HCT116 (cell line): ENCODE measurements around the gene LRIT3. TPM values are rescaled to one million over a fixed set of nuclear protein-coding genes. Genes with fewer than 3 reads are reported as not detected.

Source experiments
- ATAC-seq: fragments of 200-7000 bp; cut with Tn5 transposase; 2 replicates; pipeline ENCODE4 v1.9.1; 2020; ENCODE audit warnings: mild to moderate bottlenecking, moderate library complexity
- BruUV-seq: library from RNA; stranded (reverse); fragments of 400-500 nt; replicated peaks from 2 replicates; lab custom pipeline; 2021; lab: Mats Ljungman, UMichigan
- CTCF ChIA-PET: fragments of 300-600 bp; sonication (Branson Sonifier 250); formaldehyde crosslinking; loops from one replicate; lab custom pipeline; 2021; ENCODE audit warnings: antibody characterized with exemption; lab: Charles Lee
- POLR2A ChIA-PET: fragments of 300-600, 350-600 bp; sonication (Branson Sonifier 250); formaldehyde crosslinking; loops from one replicate; lab custom pipeline; 2021; ENCODE audit warnings: antibody characterized with exemption; lab: Charles Lee
- RAD21 ChIA-PET, 2 experiments: fragments of 300-600 bp; sonication (Branson Sonifier 250); formaldehyde crosslinking; loops; one replicate each; lab custom pipeline; 2023; ENCODE audit warnings: low total read pairs in 2 of 2; ENCODE audit not compliant: uncharacterized antibody in 2 of 2, unreplicated experiment in 2 of 2, low non-redundant PET in 1 of 2; lab: Charles Lee
- DNase-seq: peaks from one replicate; pipeline ENCODE4 v3.0.0-alpha.2; 2010; ENCODE audit warnings: low read depth, low spot score
- H2AFZ ChIP-seq: fragments of 200-600 bp; shearing (Covaris generic), sonication (generic); 2 replicates; pipeline ENCODE4 v1.6.1; 2017; ENCODE audit warnings: low read depth, mixed run types, mixed read lengths, antibody characterized with exemption, low read length; ENCODE audit not compliant: poor library complexity, severe bottlenecking
- H3K27ac ChIP-seq: 2 replicates; pipeline ENCODE4 v1.5.1; 2012; ENCODE audit warnings: low read depth, low read length
- H3K27me3 ChIP-seq: fragments of 200-600 bp; sonication (generic); 2 replicates; pipeline ENCODE4 v1.6.1; 2016; ENCODE audit warnings: mixed run types, low read length, mixed read lengths; ENCODE audit not compliant: insufficient read depth
- H3K36me3 ChIP-seq, 2 experiments: fragments of 200-500 bp in 1 of 2; fragments of 200-600 bp in 1 of 2; sonication (Bioruptor generic) in 1 of 2; sonication (generic) in 1 of 2; 2 replicates each; pipeline versions ENCODE4 v1.5.1 to v1.6.1; 2014 to 2016; ENCODE audit warnings: low read length in 2 of 2, inconsistent platforms in 1 of 2, mixed read lengths in 1 of 2, mixed run types in 1 of 2; ENCODE audit not compliant: insufficient read depth in 2 of 2, control insufficient read depth in 1 of 2
- H3K4me1 ChIP-seq, 2 experiments: fragments of 200-600 bp in 1 of 2; sonication (generic) in 1 of 2; 2 replicates each; pipeline versions ENCODE4 v1.5.1 to v1.6.1; 2012 to 2017; ENCODE audit warnings: low read length in 2 of 2, inconsistent platforms in 1 of 2, mild to moderate bottlenecking in 1 of 2, mixed read lengths in 1 of 2, mixed run types in 1 of 2, moderate library complexity in 1 of 2; ENCODE audit not compliant: insufficient read depth in 2 of 2, control insufficient read depth in 1 of 2
- H3K4me2 ChIP-seq: fragments of 200-600 bp; sonication (generic); 2 replicates; pipeline ENCODE4 v1.6.1; 2017; ENCODE audit warnings: mixed run types, low read length, mixed read lengths
- H3K4me3 ChIP-seq, 2 experiments: fragments of 200-600 bp in 1 of 2; sonication (generic) in 1 of 2; replicated peaks in 1 of 2; 2 replicates each; pipeline ENCODE4 v1.5.1; 2011 to 2016; ENCODE audit warnings: low read length in 2 of 2, control low read depth in 1 of 2, low read depth in 1 of 2, mild to moderate bottlenecking in 1 of 2, mixed read lengths in 1 of 2, mixed run types in 1 of 2
- H3K79me2 ChIP-seq: fragments of 200-600 bp; sonication (generic); 2 replicates; pipeline ENCODE4 v1.6.1; 2017; ENCODE audit warnings: mild to moderate bottlenecking, mixed run types, low read length, moderate library complexity, mixed read lengths; ENCODE audit not compliant: insufficient read depth
- H3K9ac ChIP-seq: fragments of 200-600 bp; sonication (generic); 2 replicates; pipeline ENCODE4 v1.6.1; 2016; ENCODE audit warnings: low read length, mixed read lengths
- H3K9me2 ChIP-seq: fragments of 200-600 bp; sonication (generic), shearing (Covaris generic); 2 replicates; pipeline ENCODE4 v1.6.1; 2017; ENCODE audit warnings: mixed run types, mild to moderate bottlenecking, moderate library complexity; ENCODE audit not compliant: insufficient read depth
- H3K9me3 ChIP-seq, 2 experiments: fragments of 200-500 bp in 1 of 2; fragments of 200-600 bp in 1 of 2; sonication (Bioruptor generic) in 1 of 2; sonication (generic) in 1 of 2; 2 replicates each; pipeline ENCODE4 v1.6.1; 2014 to 2017; ENCODE audit warnings: low read length in 2 of 2, mixed read lengths in 2 of 2, inconsistent platforms in 1 of 2, low read depth in 1 of 2, mild to moderate bottlenecking in 1 of 2, mixed run types in 1 of 2, moderate library complexity in 1 of 2; ENCODE audit not compliant: control insufficient read depth in 1 of 2, insufficient read depth in 1 of 2
- H4K20me1 ChIP-seq: fragments of 200-600 bp; sonication (generic), shearing (Covaris generic); 2 replicates; pipeline ENCODE4 v1.6.1; 2017; ENCODE audit warnings: mixed run types, mild to moderate bottlenecking, moderate library complexity; ENCODE audit not compliant: insufficient read depth
- CEBPB ChIP-seq: IDR thresholded peaks from 2 replicates; pipeline ENCODE4 v1.6.1; 2012; ENCODE audit warnings: low read depth
- EGR1 ChIP-seq: IDR thresholded peaks from 2 replicates; pipeline ENCODE4 v1.6.1; 2012; ENCODE audit warnings: low read depth
- ELF1 ChIP-seq: IDR thresholded peaks from 2 replicates; pipeline ENCODE4 v1.6.1; 2012; ENCODE audit warnings: low read depth, borderline replicate concordance
- EZH2 ChIP-seq: fragments of 200-600 bp; sonication (generic); IDR thresholded peaks from 2 replicates; pipeline ENCODE4 v1.6.1; 2017; ENCODE audit warnings: antibody characterized with exemption, mixed run types
- EZH2phosphoT487 ChIP-seq: fragments of 200-600 bp; IDR thresholded peaks from 2 replicates; pipeline ENCODE4 v1.6.1; 2018; ENCODE audit warnings: antibody characterized with exemption, borderline replicate concordance
- POLR2A ChIP-seq: IDR thresholded peaks from 2 replicates; pipeline ENCODE4 v1.7.0; 2011; ENCODE audit warnings: borderline replicate concordance; ENCODE audit not compliant: insufficient read depth, insufficient read length; ENCODE audit errors: extremely low read depth
- POLR2AphosphoS5 ChIP-seq: IDR thresholded peaks from 2 replicates; pipeline ENCODE4 v1.6.1; 2011; ENCODE audit warnings: mild to moderate bottlenecking, low read depth, low read length, moderate library complexity
- RAD21 ChIP-seq: IDR thresholded peaks from 2 replicates; pipeline ENCODE4 v1.6.1; 2012; ENCODE audit warnings: low read depth, mild to moderate bottlenecking
- REST ChIP-seq: IDR thresholded peaks from 2 replicates; pipeline ENCODE4 v1.6.1; 2012; ENCODE audit warnings: low read depth
- SP1 ChIP-seq: IDR thresholded peaks from 2 replicates; pipeline ENCODE4 v1.6.1; 2012; ENCODE audit warnings: low read depth
- YY1 ChIP-seq: IDR thresholded peaks from 2 replicates; pipeline ENCODE4 v1.6.1; 2011; ENCODE audit warnings: low read length, low read depth, moderate library complexity, mild to moderate bottlenecking; ENCODE audit not compliant: insufficient replicate concordance; ENCODE audit errors: extremely low read depth
- ZNF274 ChIP-seq: fragments of 200-500 bp; sonication (Bioruptor generic); IDR thresholded peaks from 2 replicates; pipeline ENCODE4 v1.6.1; 2014; ENCODE audit warnings: mild to moderate bottlenecking, low read depth, low read length, inconsistent platforms
- intact Hi-C: fragments of 100-400 bp; cut with micrococcal nuclease; formaldehyde crosslinking; loops from 2 replicates; pipeline ENCODE4 v1.10.0; 2022
- total RNA-seq: library from RNA; stranded (reverse); gene quantifications from one replicate; pipeline ENCODE4 v1.2.1, GENCODE V29; 2021; ENCODE audit not compliant: unreplicated experiment

The LRIT3 gene
- total RNA-seq, 1 experiment from 2014 or later, result 0.47 TPM

- ATAC-seq (no peak), DNase-seq (no peak)
- H3K4me1 ChIP-seq, result no peaks in the 10 kb centered on the region
- H3K4me2 ChIP-seq, result no peak overlapping the region
- H3K27me3 ChIP-seq, result no peaks in the 10 kb centered on the region
- no peak overlapping the region for H3K9ac ChIP-seq
- no peaks in the 10 kb centered on the region for H3K9me3 ChIP-seq
- BruUV-seq, result no TSS peak
- H3K36me3 ChIP-seq, result no peaks in the 10 kb centered on the region
- H3K9me2 ChIP-seq, result no peaks in the 10 kb centered on the region
- H3K27ac ChIP-seq, result no peak overlapping the region
- no peak overlapping the region for H3K4me3 ChIP-seq
- RAD21 ChIA-PET, result no interaction called here
- intact Hi-C loops, result no loop called here
- H3K79me2 ChIP-seq, result no peaks in the 10 kb centered on the region
- no peak overlapping the region for H2AFZ ChIP-seq
- no peak for TF ChIP-seq POLR2A
- no peak for TF ChIP-seq ELF1
- TF ChIP-seq EGR1, result no peak
- TF ChIP-seq REST, result no peak
- TF ChIP-seq RAD21, result no peak
- no peak for TF ChIP-seq SP1
- TF ChIP-seq ZNF274, result no peak
- no peak for TF ChIP-seq YY1
- no peak for TF ChIP-seq EZH2phosphoT487
- no peak for TF ChIP-seq CEBPB
- no peak for TF ChIP-seq POLR2AphosphoS5
- TF ChIP-seq EZH2, result no peak
- no peaks in the 10 kb centered on the region for H4K20me1 ChIP-seq
- CTCF ChIA-PET, result no interaction called here
- POLR2A ChIA-PET, result no interaction called here
These were observed 28.8 kb downstream of the LRIT3 start for GRCh38 chr4:109876634-109877265.
